Fibroblast of mammary gland (primary cell): ENCODE data around the gene PCDHGB4.
A peak's percentile ranks its signal among the peaks of the same experiment; 100 is the strongest.
"Not testable (repeated sequence)": the region's sequence is repeated elsewhere in the genome, so short reads cannot be mapped to it uniquely, and the experiment has no call there.

Experiments used
- DNase-seq: peaks from one replicate; pipeline ENCODE4 v3.0.0-alpha.2; 2010; ENCODE audit warnings: low read depth
- H3K4me3 ChIP-seq: 2 replicates; pipeline ENCODE4 v1.5.1; 2011; ENCODE audit warnings: low read depth, mild to moderate bottlenecking, low read length, moderate library complexity; ENCODE audit not compliant: control insufficient read depth
- TF ChIP-seq, protein P1 (sequence below): conservative IDR thresholded peaks from 2 replicates; pipeline ENCODE4 v1.5.1; 2011; ENCODE audit warnings: low read depth, low read length, inconsistent platforms; ENCODE audit not compliant: control insufficient read depth, insufficient read depth

The PCDHGB4 gene

DNA sequence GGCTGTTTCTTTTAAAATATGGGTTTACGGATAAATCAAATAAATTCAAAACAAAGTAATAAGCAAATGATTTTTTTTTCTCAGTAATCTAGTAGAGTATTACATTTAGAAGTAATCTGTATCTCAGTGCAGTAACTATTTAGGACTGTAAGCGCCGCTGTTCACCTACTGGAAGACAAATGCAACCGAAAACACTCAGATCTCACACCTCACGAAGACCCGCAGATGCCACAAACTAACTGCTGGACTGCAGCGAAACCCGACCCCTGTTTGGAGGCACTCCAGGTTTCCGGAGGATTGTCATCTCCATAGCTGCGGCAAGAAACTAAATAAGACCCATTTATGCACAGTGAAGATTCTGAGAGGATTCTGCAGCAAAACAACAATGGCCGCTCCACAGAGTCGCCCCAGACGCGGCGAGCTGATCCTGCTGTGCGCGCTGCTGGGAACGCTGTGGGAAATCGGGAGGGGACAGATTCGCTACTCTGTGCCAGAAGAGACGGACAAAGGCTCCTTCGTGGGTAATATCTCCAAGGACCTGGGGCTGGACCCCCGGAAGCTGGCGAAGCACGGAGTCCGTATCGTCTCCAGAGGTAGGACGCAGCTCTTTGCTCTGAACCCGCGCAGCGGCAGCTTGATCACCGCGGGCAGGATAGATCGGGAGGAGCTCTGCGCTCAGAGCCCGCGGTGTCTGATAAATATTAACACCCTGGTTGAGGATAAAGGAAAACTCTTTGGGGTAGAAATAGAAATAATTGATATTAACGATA, 5.1 kb downstream of the PCDHGB4 start, which contains the start of gene PCDHGA8:
Gene PCDHGA8 (plus strand): TSS at position 205 of the 770 bp plus-strand sequence. CDS start 181 bp downstream, at position 386.
- H3K4me3 ChIP-seq = no peak within 1 kb of the TSS
- DNase-seq = peak; percentile 24
- TF ChIP-seq, protein P1, sequence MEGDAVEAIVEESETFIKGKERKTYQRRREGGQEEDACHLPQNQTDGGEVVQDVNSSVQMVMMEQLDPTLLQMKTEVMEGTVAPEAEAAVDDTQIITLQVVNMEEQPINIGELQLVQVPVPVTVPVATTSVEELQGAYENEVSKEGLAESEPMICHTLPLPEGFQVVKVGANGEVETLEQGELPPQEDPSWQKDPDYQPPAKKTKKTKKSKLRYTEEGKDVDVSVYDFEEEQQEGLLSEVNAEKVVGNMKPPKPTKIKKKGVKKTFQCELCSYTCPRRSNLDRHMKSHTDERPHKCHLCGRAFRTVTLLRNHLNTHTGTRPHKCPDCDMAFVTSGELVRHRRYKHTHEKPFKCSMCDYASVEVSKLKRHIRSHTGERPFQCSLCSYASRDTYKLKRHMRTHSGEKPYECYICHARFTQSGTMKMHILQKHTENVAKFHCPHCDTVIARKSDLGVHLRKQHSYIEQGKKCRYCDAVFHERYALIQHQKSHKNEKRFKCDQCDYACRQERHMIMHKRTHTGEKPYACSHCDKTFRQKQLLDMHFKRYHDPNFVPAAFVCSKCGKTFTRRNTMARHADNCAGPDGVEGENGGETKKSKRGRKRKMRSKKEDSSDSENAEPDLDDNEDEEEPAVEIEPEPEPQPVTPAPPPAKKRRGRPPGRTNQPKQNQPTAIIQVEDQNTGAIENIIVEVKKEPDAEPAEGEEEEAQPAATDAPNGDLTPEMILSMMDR = peak; percentile 18

DNA sequence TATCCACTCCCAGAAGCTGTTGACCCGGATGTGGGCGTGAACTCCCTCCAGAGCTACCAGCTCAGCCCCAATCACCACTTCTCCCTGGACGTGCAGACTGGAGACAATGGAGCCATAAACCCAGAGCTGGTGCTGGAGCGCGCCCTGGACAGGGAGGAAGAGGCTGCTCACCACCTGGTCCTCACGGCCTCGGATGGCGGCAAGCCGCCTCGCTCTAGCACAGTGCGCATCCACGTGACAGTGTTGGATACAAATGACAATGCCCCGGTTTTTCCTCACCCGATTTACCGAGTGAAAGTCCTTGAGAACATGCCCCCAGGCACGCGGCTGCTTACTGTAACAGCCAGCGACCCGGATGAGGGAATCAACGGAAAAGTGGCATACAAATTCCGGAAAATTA, 5.8 kb downstream of the PCDHGB4 start:
- TF ChIP-seq, protein P1 = no peak

DNA sequence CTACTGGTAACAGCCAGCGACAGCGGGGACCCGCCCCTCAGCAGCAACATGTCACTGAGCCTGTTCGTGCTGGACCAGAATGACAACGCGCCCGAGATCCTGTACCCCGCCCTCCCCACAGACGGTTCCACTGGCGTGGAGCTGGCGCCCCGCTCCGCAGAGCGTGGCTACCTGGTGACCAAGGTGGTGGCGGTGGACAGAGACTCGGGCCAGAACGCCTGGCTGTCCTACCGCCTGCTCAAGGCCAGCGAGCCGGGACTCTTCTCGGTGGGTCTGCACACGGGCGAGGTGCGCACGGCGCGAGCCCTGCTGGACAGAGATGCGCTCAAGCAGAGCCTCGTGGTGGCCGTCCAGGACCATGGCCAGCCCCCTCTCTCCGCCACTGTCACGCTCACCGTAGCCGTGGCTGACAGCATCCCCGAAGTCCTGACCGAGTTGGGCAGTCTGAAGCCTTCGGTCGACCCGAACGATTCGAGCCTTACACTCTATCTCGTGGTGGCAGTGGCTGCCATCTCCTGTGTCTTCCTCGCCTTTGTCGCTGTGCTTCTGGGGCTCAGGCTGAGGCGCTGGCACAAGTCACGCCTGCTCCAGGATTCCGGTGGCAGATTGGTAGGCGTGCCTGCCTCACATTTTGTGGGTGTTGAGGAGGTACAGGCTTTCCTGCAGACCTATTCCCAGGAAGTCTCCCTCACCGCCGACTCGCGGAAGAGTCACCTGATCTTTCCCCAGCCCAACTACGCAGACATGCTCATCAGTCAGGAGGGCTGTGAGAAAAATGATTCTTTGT, 7.1 kb downstream of the PCDHGB4 start:
- not testable (repeated sequence) for H3K4me3 ChIP-seq, DNase-seq

More for the DNA sequence above, 5.8 kb downstream of the PCDHGB4 start:
- H3K4me3 ChIP-seq = no peak overlapping the region
- DNase-seq = no peak

DNA sequence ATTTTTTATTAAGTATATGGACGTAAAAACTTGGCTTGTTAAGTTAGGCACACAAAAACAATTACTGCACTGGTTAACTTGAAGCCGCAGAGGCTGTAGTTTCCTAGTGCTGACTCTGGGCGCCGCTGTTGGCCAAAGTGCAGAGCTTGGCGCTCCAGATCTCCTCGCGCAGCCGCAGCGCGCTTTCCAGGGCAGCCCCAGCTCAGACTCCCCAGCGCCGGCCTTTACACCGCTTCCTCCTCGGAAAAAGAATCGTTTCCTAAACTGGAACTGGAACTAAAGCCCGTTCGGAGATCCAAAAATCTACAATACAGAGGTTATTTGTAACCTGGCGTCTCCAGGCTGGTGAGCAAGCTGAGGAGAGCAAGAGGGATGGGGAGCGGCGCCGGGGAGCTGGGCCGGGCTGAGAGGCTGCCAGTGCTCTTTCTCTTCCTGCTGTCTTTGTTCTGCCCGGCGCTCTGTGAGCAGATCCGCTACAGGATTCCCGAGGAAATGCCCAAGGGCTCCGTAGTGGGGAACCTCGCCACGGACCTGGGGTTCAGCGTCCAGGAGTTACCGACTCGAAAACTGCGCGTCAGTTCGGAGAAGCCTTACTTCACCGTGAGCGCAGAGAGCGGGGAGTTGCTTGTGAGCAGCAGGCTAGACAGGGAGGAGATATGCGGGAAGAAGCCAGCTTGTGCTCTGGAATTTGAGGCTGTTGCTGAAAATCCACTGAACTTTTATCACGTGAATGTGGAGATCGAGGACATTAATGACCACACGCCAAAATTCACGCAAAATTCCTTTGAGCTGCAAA, 10.5 kb downstream of the PCDHGB4 start, which contains the start of gene PCDHGB5:
Gene PCDHGB5 (plus strand): TSS at position 192 of the 796 bp plus-strand sequence. CDS start 181 bp downstream, at position 373.
- TF ChIP-seq, protein P1 = peak; percentile 59
- H3K4me3 ChIP-seq = peak within 1 kb of the TSS; percentile 45
- peak; percentile 66 for DNase-seq

DNA sequence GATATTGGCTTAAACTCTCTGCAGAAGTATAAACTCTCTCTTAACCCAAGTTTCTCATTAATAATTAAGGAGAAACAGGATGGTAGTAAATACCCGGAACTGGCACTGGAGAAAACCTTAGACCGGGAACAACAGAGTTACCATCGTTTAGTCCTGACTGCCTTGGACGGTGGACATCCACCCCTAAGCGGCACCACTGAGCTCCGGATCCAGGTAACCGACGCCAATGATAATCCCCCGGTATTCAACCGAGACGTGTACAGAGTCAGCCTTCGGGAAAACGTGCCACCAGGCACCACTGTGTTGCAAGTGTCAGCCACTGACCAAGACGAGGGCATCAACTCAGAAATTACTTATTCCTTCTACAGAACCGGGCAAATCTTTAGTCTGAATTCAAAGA, 11.1 kb downstream of the PCDHGB4 start:
- DNase-seq = no peak

DNA sequence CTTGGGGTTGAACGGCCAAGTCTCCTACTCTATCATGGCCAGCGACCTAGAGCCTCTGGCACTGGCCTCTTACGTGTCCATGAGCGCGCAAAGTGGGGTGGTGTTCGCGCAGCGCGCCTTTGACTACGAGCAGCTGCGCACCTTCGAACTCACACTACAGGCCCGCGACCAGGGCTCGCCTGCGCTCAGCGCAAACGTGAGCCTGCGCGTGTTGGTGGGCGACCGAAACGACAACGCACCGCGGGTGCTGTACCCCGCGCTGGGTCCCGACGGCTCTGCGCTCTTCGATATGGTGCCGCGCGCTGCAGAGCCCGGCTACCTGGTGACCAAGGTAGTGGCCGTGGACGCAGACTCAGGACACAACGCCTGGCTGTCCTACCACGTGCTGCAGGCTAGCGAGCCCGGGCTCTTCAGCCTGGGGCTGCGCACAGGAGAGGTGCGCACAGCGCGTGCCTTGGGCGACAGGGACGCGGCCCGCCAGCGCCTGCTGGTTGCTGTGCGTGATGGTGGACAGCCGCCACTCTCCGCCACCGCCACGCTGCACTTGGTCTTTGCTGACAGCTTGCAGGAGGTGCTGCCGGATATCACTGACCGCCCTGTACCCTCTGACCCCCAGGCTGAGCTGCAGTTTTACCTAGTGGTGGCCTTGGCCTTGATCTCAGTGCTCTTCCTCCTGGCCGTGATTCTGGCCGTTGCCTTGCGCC, 12.2 kb downstream of the PCDHGB4 start:
- TF ChIP-seq, protein P1 = no peak
- no peak for DNase-seq
- no peak overlapping the region for H3K4me3 ChIP-seq

More for the DNA sequence above, 11.1 kb downstream of the PCDHGB4 start:
- H3K4me3 ChIP-seq = no peak overlapping the region
- TF ChIP-seq, protein P1 = no peak
